ENCODE results near the gene NTM. TPM values are rescaled to one million over a fixed set of nuclear protein-coding genes. Genes with fewer than 3 reads are reported as not detected.
A peak's percentile ranks its signal among the peaks of the same experiment; 100 is the strongest.

NTM gene
- total RNA-seq, 4 donors from 2014 or later: 0.40 to 3.1 (median 2.1) TPM; not detected in 1

- 60 to 88% methylated on average over 1 to 7 of the region's 7 CpGs for WGBS, 2 donors (ENCODE audit: low coverage in 1 of 2)
- in situ Hi-C loops (cut with MboI; ENCODE audit: low pct_ligation_motif_present in 1 of 4, low pct_unique_long_range_greater_than_20kb in 1 of 4, low sequenced_read_pairs in 3 of 4): no loop called here
- H3K27me3 ChIP-seq: peaks cover 48% of the 10 kb centered on the region
Observed at GRCh38 chr11:131912134-131912533, 541.7 kb downstream of the NTM start.

GRCh38 chr11:131913267-131913666, 542.9 kb downstream of the NTM start:
- 83 to 100% methylated on average over 1 to 4 of the region's 4 CpGs for WGBS, 2 donors (ENCODE audit: low coverage in 1 of 2)
- in situ Hi-C loops (cut with MboI; ENCODE audit: low pct_ligation_motif_present in 1 of 4, low pct_unique_long_range_greater_than_20kb in 1 of 4, low sequenced_read_pairs in 3 of 4) (no loop called here), intact Hi-C loops (cut with DNase I; ENCODE audit: low total_unique reads) (no loop called here)
- DNase-seq: no peak
- H3K27ac ChIP-seq: no peak overlapping the region
- no peak overlapping the region for H3K4me3 ChIP-seq
- TF ChIP-seq CTCF (IDR thresholded peaks at IDR 0.05) (no peak), POLR2A (IDR thresholded peaks at IDR 0.05) (no peak)
- H3K27me3 ChIP-seq: peaks cover 43% of the 10 kb centered on the region
- no peaks in the 10 kb centered on the region for H3K9me3 ChIP-seq
- H3K36me3 ChIP-seq: no peaks in the 10 kb centered on the region
- peaks cover 0 to 6% (median 0%) of the 10 kb centered on the region in 4 donors for H3K4me1 ChIP-seq

More at GRCh38 chr11:131912134-131912533, 541.7 kb downstream of the NTM start:
- H3K9me3 ChIP-seq: no peaks in the 10 kb centered on the region
- no peaks in the 10 kb centered on the region for H3K36me3 ChIP-seq
- intact Hi-C loops (cut with DNase I; ENCODE audit: low total_unique reads): no loop called here
- peaks cover 0 to 6% (median 0%) of the 10 kb centered on the region in 4 donors for H3K4me1 ChIP-seq
- no peak overlapping the region for H3K4me3 ChIP-seq
- no peak for DNase-seq
- TF ChIP-seq CTCF (IDR thresholded peaks at IDR 0.05): no peak
- TF ChIP-seq POLR2AphosphoS5 (IDR thresholded peaks at IDR 0.05): no peak
- no peak for TF ChIP-seq POLR2A (IDR thresholded peaks at IDR 0.05)
- no peak for TF ChIP-seq EP300 (IDR thresholded peaks at IDR 0.05; ENCODE audit: low read depth)
- no peak overlapping the region for H3K27ac ChIP-seq

- no peak for TF ChIP-seq POLR2AphosphoS5 (IDR thresholded peaks at IDR 0.05)
- peak in 2 of 5 experiments; percentile 9 to 10 for TF ChIP-seq CTCF (IDR thresholded peaks at IDR 0.05)
- no peak for TF ChIP-seq POLR2A (IDR thresholded peaks at IDR 0.05)
- no peak for TF ChIP-seq EP300 (IDR thresholded peaks at IDR 0.05; ENCODE audit: low read depth)
- intact Hi-C loops (cut with DNase I; ENCODE audit: low total_unique reads): no loop called here
- Histone ChIP-seq H3K4me1 (peaks cover 0 to 6% (median 0%) of the 10 kb centered on the region in 4 donors), H3K4me3 (no peak overlapping the region), H3K27ac (no peak overlapping the region), H3K36me3 (no peaks in the 10 kb centered on the region), H3K9me3 (no peaks in the 10 kb centered on the region), H3K27me3 (peaks cover 32% of the 10 kb centered on the region)
- DNase-seq: no peak
- in situ Hi-C loops (cut with MboI; ENCODE audit: low pct_ligation_motif_present in 1 of 4, low pct_unique_long_range_greater_than_20kb in 1 of 4, low sequenced_read_pairs in 3 of 4): no loop called here
- WGBS, 2 donors (ENCODE audit: low coverage in 1 of 2): 73 to 82% methylated on average over 2 to 3 of the region's 3 CpGs
Observed at GRCh38 chr11:131914361-131914774, 544.0 kb downstream of the NTM start.

GRCh38 chr11:131916638-131917037, 546.2 kb downstream of the NTM start:
- TF ChIP-seq CTCF (IDR thresholded peaks at IDR 0.05): no peak
- no peak for TF ChIP-seq POLR2AphosphoS5 (IDR thresholded peaks at IDR 0.05)
- no peak for TF ChIP-seq EP300 (IDR thresholded peaks at IDR 0.05; ENCODE audit: low read depth)
- TF ChIP-seq POLR2A (IDR thresholded peaks at IDR 0.05): no peak
- Histone ChIP-seq H3K27me3 (peaks cover 12% of the 10 kb centered on the region), H3K4me3 (no peak overlapping the region), H3K9me3 (no peaks in the 10 kb centered on the region), H3K36me3 (no peaks in the 10 kb centered on the region), H3K27ac (no peak overlapping the region), H3K4me1 (no peaks in the 10 kb centered on the region)
- DNase-seq: no peak
- intact Hi-C loops (cut with DNase I; ENCODE audit: low total_unique reads): no loop called here
- 64% methylated on average over 5 of the region's 5 CpGs; no CpG with 5 or more reads in 1 of the 2 donors for WGBS, 2 donors (ENCODE audit: low coverage in 1 of 2)
- in situ Hi-C loops (cut with MboI; ENCODE audit: low pct_ligation_motif_present in 1 of 4, low pct_unique_long_range_greater_than_20kb in 1 of 4, low sequenced_read_pairs in 3 of 4): no loop called here

All from transverse colon (tissue), 4 donors.